CD4-positive, alpha-beta T cell (primary cell): Measurements from ENCODE around the gene USP53. TPM values are rescaled to one million over a fixed set of nuclear protein-coding genes. Genes with fewer than 3 reads are reported as not detected.

Experiments used
- ATAC-seq: fragments of 200-7000 bp; cut with Tn5 transposase; one replicate; pipeline ENCODE4 v1.10.0; 2022; ENCODE audit warnings: mild to moderate bottlenecking; ENCODE audit not compliant: poor library complexity
- CTCF ChIA-PET: fragments of 350-600 bp; sonication (Branson Sonifier 250); formaldehyde crosslinking; loops from one replicate; lab custom pipeline; 2021; ENCODE audit warnings: antibody characterized with exemption, inconsistent platforms; lab: Charles Lee
- POLR2A ChIA-PET: fragments of 350-600 bp; sonication (Branson Sonifier 250); formaldehyde crosslinking; loops from one replicate; lab custom pipeline; 2021; ENCODE audit warnings: antibody characterized with exemption, inconsistent platforms; lab: Charles Lee
- DNase-seq, 14 experiments: peaks; one replicate each; pipeline ENCODE4 v3.0.0-alpha.2; 2013 to 2020; ENCODE audit warnings: mixed read lengths in 2 of 14
- H3K27ac ChIP-seq, 2 donors: one replicate each; pipeline versions ENCODE4 v1.5.1 to v1.7.0; 2013; ENCODE audit warnings: low read length in 2 of 2, low read depth in 1 of 2, mild to moderate bottlenecking in 1 of 2
- H3K27me3 ChIP-seq, 2 experiments: 1 replicate in 1 of 2; 2 replicates in 1 of 2; pipeline versions ENCODE4 v1.6.1 to v1.7.0; 2013; ENCODE audit warnings: low read length in 2 of 2, control low read depth in 1 of 2, mild to moderate bottlenecking in 1 of 2, moderate library complexity in 1 of 2; ENCODE audit not compliant: insufficient read depth in 2 of 2, control insufficient read depth in 1 of 2
- H3K36me3 ChIP-seq: one replicate; pipeline ENCODE4 v1.6.1; 2013; ENCODE audit warnings: low read length, control low read depth; ENCODE audit not compliant: insufficient read depth
- H3K4me1 ChIP-seq: one replicate; pipeline ENCODE4 v1.6.1; 2013; ENCODE audit warnings: low read length, control low read depth; ENCODE audit not compliant: insufficient read depth
- H3K4me3 ChIP-seq: one replicate; pipeline ENCODE4 v1.5.1; 2013; ENCODE audit warnings: mild to moderate bottlenecking, low read length, moderate library complexity
- H3K9me3 ChIP-seq, 2 experiments: 1 replicate in 1 of 2; 2 replicates in 1 of 2; pipeline versions ENCODE4 v1.6.1 to v1.7.0; 2013; ENCODE audit warnings: low read length in 2 of 2, mild to moderate bottlenecking in 2 of 2, control low read depth in 1 of 2, moderate library complexity in 1 of 2; ENCODE audit not compliant: control insufficient read depth in 1 of 2, insufficient read depth in 1 of 2
- H3K27ac Mint-ChIP-seq: one replicate; pipeline ENCODE4 v1.8.0; 2020; ENCODE audit warnings: mixed read lengths
- H3K27me3 Mint-ChIP-seq: one replicate; pipeline ENCODE4 v1.8.0; 2021; ENCODE audit warnings: mixed read lengths
- H3K36me3 Mint-ChIP-seq: one replicate; pipeline ENCODE4 v1.8.0; 2021; ENCODE audit warnings: low read depth, mixed read lengths
- H3K4me1 Mint-ChIP-seq: one replicate; pipeline ENCODE4 v1.8.0; 2021; ENCODE audit warnings: low read depth, mixed read lengths
- H3K4me3 Mint-ChIP-seq: one replicate; pipeline ENCODE4 v1.8.0; 2020; ENCODE audit warnings: mild to moderate bottlenecking, mixed read lengths
- H3K9me3 Mint-ChIP-seq: one replicate; pipeline ENCODE4 v1.8.0; 2020; ENCODE audit warnings: mixed read lengths
- CTCF ChIP-seq: fragments of 200-600 bp; IDR thresholded peaks from one replicate; pipeline ENCODE4 v1.8.0; 2022; ENCODE audit warnings: antibody characterized with exemption, mild to moderate bottlenecking
- intact Hi-C, 2 experiments: fragments of 100-400 bp; cut with DNase I in 1 of 2; cut with micrococcal nuclease in 1 of 2; formaldehyde crosslinking; loops; one replicate each; pipeline versions ENCODE4 v1.15.1 to v1.9.0; 2023 to 2025; cut with DNase I, micrococcal nuclease
- total RNA-seq, 174 experiments: library from RNA in 2 of 174; stranded (reverse) in 2 of 174; gene quantifications; one replicate each; pipeline ENCODE4 v1.2.3 and lab custom pipeline; 2021 to 2026

The USP53 gene
- total RNA-seq, 2 experiments from 2014 or later: 15.1 to 15.5 TPM

- H3K27ac Mint-ChIP-seq: no peak overlapping the region
- peaks cover 8% of the 10 kb centered on the region for H3K27me3 Mint-ChIP-seq
- no peak for TF ChIP-seq CTCF
- H3K4me3 Mint-ChIP-seq: no peak overlapping the region
- no peaks in the 10 kb centered on the region for H3K36me3 Mint-ChIP-seq
- no peaks in the 10 kb centered on the region for H3K4me1 ChIP-seq
- no peaks in the 10 kb centered on the region for H3K9me3 Mint-ChIP-seq
- ATAC-seq: no peak
- no peak overlapping the region for H3K4me3 ChIP-seq
- no peaks in the 10 kb centered on the region for H3K9me3 ChIP-seq
- no peak overlapping the region for H3K27ac ChIP-seq
- no peaks in the 10 kb centered on the region for H3K36me3 ChIP-seq
- DNase-seq: no peak
- POLR2A ChIA-PET: no interaction called here
- H3K4me1 Mint-ChIP-seq: no peaks in the 10 kb centered on the region
- intact Hi-C loops: loop anchor here in 1 of 2 experiments (5.0 kb wide), 1 partner anchor 61 kb away; no protein-coding TSS in a partner anchor
- CTCF ChIA-PET: no interaction called here
- H3K27me3 ChIP-seq: peaks cover 0 to 2% of the 10 kb centered on the region in 2 experiments
Measured at GRCh38 chr4:119310826-119311225, 98.3 kb downstream of the USP53 start.

GRCh38 chr4:119313237-119313636 is 100.7 kb downstream of the USP53 start:
- TF ChIP-seq CTCF: no peak
- DNase-seq: no peak
- Histone ChIP-seq H3K27me3 (peaks cover 0 to 2% of the 10 kb centered on the region in 2 experiments), H3K9me3 (no peaks in the 10 kb centered on the region), H3K4me3 (no peak overlapping the region), H3K36me3 (no peaks in the 10 kb centered on the region), H3K27ac (no peak overlapping the region), H3K4me1 (no peaks in the 10 kb centered on the region)
- POLR2A ChIA-PET: no interaction called here
- CTCF ChIA-PET: no interaction called here
- intact Hi-C loops: loop anchor here in 1 of 2 experiments (5.0 kb wide), 1 partner anchor 59 kb away; no protein-coding TSS in a partner anchor
- ATAC-seq: no peak
- Mint-ChIP-seq H3K4me1 (no peaks in the 10 kb centered on the region), H3K36me3 (no peaks in the 10 kb centered on the region), H3K9me3 (no peaks in the 10 kb centered on the region), H3K27ac (no peak overlapping the region), H3K27me3 (peaks cover 16% of the 10 kb centered on the region), H3K4me3 (no peak overlapping the region)

GRCh38 chr4:119314356-119314755 is 101.8 kb downstream of the USP53 start:
- Histone ChIP-seq H3K4me1 (no peaks in the 10 kb centered on the region), H3K27ac (no peak overlapping the region), H3K27me3 (peaks cover 0 to 2% of the 10 kb centered on the region in 2 experiments), H3K9me3 (no peaks in the 10 kb centered on the region), H3K4me3 (no peak overlapping the region), H3K36me3 (no peaks in the 10 kb centered on the region)
- H3K36me3 Mint-ChIP-seq: no peaks in the 10 kb centered on the region
- ChIA-PET POLR2A (no interaction called here), CTCF (no interaction called here)
- no peak overlapping the region for H3K4me3 Mint-ChIP-seq
- peaks cover 16% of the 10 kb centered on the region for H3K27me3 Mint-ChIP-seq
- DNase-seq: peak in 10 of 14 experiments; percentile 2 to 70 (median 8)
- no peaks in the 10 kb centered on the region for H3K4me1 Mint-ChIP-seq
- H3K9me3 Mint-ChIP-seq: no peaks in the 10 kb centered on the region
- ATAC-seq: peak; percentile 85
- peak; percentile 69 for TF ChIP-seq CTCF
- intact Hi-C loops: loop anchor here (1.0 to 5.0 kb wide), 6 partner anchors 58 to 736 kb away; no protein-coding TSS in a partner anchor
- H3K27ac Mint-ChIP-seq: no peak overlapping the region
